NCI-H774 (cell line): Measurements from ENCODE around the gene POSTN.
"Not testable (repeated sequence)": the region's sequence is repeated elsewhere in the genome, so short reads cannot be mapped to it uniquely, and the experiment has no call there.

Source experiments
- DNase-seq: peaks from one replicate; lab custom pipeline; 2025; lab: John Stamatoyannopoulos, UW

The POSTN gene

DNA sequence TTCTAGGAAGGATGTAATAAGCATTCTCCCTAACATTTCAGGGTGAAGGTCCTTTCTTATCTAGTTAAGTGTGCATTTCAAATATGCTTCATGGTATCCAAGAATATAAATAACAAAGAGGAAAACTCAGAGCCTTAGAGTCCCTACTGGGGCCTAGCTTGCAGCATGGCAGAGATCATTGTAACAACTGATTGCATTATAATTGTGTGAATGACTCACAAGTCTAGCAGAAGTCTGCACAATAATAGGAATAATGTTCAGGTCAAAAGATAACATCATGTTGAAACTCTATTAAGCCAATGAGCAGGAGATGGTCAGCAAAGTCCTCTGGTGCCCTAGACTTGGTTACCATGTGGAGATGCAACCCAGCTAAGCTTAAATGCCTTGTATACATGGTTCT lies 3.4 kb downstream of the POSTN start:
- no peak for DNase-seq

DNA sequence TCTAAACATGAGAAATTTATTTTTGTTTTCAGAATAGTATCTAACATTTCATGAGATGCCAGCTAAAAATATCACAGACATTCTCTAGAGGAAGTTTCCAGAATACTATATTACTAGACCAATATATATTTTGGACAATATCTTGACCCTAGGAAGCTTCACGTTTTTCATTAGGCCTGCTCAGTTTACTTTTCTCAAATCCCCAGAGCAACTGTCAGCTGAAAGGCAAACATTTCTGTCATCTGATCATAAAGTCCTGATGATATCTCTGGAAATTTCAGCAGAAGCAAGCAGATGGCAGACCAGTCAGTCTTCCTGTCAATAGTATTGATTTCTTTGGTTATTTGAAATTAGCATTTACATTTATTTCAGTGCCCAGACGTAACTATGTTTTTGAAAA lies 4.0 kb downstream of the POSTN start:
- no peak for DNase-seq

DNA sequence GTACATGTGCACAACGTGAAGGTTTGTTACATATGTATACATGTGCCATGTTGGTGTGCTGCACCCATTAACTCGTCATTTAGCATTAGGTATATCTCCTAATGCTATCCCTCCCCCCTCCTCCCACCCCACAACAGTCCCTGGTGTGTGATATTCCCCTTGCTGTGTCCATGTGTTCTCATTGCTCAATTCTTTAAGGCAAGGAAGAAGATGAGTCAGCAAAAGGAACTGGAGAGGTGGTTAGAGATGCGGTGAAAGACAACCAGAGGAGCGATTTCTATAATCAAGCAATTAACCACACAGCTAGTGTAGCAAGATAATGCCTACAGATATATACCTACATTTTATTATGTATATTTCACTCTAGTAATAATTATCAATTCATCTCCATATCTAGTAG lies 9.2 kb downstream of the POSTN start:
- not testable (repeated sequence) for DNase-seq

DNA sequence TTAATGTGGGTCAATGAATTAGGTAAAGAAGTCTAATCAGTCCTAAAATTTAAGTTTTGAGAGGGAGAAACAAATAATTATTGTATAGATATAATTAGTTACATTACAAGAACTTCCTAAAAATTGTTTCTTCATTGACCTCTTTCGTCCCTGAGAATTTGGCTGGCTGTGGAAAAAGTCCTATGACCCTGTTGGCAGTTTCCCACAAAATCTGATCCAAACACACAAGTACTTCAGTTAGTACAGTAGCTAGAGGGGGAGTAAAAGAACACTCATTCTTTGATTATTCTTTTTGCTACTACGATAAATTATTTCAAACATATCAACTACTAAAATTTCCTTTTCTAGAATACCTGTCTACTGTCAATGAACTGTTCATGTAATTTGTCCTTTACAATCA lies 11.3 kb downstream of the POSTN start:
- DNase-seq = no peak

DNA sequence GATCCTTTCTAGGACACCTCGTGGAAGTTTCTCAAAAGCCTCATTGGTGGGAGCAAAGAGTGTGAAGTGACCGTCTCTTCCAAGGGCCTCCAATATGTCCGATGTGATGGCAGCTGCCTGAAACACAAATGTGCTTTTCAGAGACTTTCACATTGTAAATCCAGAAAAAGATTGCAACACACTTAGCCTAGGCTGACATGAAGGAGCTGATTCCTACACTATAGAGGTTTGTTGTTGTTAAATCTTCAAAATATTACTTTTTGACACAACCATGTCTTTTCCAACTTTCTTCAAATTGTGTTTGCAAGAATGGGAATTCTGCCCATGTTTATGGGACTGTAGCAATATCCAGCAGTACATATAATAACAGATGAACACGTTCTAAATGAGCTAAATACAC lies 12.4 kb downstream of the POSTN start:
- DNase-seq = no peak

DNA sequence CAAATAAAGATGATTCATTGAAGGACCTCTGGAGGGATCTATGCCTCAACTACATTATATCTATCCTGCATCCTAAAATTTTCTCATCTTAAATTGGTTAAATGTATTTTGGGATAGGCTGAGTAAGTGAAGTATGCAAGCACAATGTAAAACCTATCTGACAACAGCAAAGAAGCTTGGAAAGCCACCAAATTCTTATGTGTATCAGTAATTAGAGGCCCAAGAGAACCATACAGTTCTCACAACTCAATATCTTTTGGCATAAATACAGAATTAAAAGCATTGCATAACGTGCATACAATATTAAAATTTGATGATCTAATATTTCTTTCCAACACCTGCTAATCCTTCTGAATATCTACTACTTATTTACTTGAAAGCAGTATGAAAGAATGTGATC lies 13.0 kb downstream of the POSTN start:
- DNase-seq = no peak

DNA sequence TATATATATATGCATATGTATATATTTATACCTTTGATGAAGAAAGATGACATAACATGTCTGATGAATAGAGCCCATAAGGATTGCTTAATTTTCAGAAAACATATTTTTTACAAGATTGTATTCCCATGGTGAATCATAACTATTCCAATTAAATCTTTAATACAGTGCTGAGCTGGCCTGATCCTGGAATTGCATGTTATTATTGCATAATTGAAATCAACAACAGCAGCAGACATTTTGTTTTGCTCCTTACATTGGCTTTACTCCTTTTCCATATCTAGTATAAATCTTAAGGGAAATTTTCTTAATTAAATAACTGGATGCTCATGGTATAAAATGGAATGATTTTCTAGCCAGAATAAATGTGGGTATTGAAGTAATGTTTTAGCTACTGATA lies 22.0 kb downstream of the POSTN start:
- DNase-seq = no peak

DNA sequence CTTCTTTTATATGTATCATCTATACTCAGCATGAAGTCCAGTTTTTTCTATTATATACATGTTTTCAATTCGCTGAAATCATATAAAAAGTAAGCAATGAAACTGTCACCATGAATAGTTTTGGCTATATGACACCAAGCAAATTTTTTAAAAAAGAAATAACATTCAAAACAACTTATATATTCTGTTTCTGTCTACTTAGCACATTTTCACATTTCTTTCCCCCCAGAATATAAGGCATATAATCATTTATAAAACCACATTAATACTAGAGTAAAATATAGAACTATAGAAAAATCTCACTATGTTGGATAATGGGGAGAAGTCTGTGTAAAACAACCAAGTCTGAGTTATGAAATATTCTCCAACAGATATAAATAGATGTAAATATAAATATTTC lies 33.1 kb downstream of the POSTN start:
- no peak for DNase-seq

DNA sequence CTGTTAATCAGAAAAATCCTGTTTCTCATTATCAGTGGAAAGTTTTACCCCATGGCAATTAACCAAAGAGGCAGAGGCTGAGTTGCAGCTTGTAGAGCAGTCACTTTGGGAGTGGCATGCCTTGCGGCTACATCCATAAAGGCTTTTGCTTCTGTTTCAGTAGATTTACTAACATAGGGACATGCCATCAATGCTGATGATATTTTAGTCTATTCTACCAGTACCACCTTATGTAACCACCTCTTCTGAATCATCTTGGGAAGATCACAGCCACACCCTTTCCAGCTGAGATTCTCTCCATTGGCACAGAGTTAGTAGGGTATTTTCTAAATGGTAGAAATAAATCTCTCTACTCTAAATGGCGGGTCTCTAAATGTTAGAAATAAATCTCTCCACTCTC lies 37.5 kb downstream of the POSTN start:
- no peak for DNase-seq

DNA sequence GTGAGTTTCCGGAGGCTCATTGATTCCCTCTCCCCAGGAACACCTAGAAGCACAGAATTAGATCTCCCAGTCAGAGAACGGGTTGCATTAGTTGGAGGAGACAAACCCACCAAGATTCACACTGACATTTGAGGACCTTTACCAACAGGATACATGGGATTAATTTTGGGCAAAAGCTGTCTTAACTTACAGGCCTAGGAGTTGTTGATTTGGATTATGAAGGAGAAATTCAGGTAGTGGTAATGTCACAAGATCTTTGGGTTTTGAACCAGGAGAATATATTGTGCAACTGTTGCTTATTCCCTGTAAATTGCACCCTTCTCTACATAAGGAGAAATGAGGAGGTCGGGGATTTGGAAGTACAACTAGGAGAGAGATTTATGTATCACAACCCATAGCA lies 38.0 kb downstream of the POSTN start:
- no peak for DNase-seq

DNA sequence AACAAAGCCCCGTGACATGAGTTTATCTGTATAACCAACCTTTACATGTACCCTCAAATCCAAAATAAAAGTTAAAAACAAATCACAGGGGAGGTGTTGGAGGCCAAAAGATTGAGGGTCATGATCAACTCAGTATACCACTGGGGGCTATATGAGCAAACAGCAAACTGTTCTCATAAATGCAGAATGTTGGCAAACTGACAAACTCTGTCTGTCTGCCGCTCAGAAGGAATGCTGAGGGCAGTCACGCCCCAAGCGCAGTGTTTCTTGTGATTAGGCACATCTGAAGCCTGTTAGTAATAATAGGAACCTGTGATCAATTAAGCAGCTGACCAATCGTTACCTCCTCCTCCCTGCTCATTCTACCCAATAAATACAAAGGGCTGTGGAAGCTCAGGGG lies 39.8 kb downstream of the POSTN start:
- DNase-seq = not testable (repeated sequence)

DNA sequence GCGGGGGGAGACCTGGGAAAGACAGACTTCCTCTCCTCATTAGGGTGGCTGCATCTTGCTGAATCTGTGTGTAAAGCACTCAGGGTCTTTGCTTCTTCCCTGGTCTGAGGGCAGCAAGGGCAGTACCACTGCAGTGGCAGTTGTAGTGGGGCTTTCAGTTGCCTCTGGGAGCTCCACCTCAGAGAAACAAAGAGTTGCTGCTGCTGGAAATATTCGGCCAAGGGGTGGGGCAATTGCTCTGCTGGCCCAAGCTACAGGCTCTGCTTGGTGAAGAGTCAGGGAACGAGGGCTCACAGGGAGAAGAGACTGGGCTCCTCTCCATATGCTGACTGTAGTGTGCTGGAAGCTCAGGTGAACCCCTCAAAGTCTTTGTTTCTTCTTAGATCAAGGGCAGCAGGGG lies 52.5 kb downstream of the POSTN start:
- DNase-seq = no peak

DNA sequence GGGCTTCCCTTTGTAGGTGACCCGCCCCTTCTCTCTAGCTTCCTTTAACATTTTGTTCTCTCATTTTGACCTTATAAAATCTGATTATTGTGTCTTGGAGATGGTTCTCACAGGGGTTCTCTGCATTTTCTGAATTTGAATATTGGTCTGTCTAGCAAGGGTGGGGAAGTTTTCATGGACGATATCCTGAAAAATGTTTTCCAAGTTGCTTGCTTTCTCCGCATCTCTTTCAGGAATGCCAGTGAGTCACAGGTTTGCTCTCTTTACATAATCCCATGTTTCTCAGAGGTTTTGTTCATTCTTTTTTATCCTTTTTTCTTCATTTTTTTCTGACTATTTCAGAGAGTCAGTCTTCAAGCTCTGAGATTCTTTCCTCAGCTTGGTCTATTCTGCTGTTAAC lies 53.6 kb downstream of the POSTN start:
- DNase-seq = no peak

DNA sequence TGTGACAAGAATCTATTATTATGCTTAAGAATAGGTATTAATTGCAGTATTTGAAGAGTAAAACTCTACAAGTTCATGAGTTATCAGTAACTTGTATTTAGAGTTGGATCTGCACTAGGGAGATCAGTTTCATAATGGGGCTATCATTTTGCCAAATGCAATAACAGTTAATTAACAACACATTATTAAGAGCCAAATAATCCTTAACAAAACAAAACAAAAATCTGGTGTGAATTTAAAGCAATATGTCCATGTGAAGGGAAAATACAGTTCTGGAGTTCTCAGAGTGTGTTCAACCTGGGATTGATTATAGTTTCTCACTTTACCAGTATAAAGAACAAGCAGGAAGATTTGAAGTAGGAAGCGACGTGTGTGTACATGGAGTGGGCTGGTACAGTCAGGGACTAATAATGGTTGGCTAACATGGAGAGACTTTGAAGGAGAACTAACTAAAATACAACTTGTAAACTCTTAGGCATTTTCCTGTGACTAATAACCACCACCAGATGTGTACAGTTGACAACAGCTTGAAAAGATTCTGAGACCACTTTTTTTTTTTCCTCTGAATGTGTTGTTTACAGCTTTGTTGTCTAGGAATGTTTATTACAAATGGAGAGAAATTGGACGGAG lies 58.5 kb downstream of the POSTN start:
- no peak for DNase-seq

DNA sequence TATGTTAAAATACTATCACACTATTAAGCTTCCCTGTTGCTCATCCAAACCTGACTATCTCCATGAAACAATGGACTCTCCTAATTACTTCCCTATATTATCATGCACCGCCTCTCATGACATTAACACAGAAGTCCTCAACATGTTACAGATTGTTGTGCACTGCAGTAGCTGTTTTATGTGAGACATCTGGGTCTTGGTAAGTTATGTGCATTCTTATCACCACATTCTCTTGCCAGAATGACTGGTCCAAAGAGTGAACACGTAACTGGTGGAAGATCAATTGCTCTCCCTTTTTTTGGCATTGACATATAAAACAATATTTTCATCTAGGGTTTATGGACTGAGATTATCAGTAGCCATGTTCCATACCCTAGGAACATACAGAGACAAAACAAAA lies 59.4 kb downstream of the POSTN start:
- no peak for DNase-seq

DNA sequence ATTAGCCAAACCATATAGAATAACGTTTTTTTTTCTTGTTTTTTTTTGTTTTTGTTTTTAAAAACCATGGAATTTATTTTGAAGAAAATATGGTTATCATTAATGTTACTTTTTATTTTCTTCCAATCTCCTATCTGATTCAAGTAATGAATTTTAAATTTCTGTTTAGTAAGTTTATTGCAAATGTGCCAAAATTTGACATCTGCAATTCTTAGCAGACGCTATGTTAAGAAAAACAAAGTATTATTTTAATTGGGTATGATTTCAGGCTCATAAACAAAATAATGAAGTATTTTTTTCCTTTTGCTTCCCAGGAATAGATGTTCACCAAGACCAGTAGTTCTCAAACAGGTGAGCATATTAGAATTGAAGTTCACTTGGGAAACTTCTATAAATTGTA lies 63.1 kb downstream of the POSTN start:
- DNase-seq = no peak

DNA sequence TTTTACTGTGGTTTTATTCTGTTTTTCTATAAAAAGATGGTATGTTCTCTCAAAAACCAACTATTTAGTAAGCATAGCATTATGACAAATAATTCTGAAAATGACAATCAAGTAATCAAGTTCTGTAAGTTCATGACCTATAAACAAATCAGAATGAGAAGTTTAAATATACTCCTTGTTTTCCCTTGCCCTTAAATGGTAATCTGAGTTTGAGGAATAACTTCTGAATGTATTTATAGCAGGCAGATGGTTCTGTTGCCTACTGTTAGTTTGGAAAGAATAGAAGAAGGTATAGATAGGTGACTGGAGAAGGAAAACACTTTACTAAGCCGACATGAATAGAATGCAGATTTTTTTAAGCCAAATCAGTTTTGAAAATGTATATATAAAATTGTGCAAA lies 63.9 kb downstream of the POSTN start:
- DNase-seq = no peak

DNA sequence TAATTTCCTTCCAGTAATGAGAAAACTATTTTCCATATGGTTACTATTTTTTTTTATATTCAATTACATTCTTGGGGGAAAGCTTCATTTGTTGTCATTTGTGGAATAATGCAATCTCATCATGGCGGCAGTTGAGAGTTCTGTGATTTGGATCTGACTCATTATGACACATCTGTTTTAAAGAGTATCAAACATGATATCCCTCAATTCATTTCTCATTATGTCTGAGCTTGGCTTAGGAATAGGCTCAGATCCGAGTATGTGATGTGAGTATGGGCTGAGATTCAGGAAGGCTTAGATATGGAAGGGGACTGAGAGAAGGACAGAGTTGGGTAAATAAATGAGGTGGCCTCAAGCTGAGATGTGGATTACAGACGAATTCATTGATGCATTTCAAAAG lies 64.4 kb downstream of the POSTN start:
- no peak for DNase-seq

DNA sequence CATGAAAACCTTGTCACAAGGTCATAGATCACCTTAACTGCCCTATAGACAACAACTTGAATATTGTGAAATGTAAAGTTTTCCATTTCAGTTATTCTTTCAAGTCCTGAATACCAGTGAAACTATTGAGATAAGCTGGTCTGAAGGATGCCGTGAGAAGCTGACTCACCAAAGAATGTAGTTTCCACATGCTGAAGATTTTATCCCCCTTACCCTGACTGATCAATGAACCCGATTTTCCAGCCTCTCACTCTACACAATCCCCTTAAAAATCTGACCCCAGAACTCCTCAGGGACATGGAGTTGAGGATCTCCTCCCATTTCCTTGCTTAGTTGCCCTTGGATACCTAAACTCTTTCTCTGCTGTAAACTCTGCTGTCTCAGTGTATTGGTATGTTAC lies 67.5 kb downstream of the POSTN start:
- DNase-seq = no peak

DNA sequence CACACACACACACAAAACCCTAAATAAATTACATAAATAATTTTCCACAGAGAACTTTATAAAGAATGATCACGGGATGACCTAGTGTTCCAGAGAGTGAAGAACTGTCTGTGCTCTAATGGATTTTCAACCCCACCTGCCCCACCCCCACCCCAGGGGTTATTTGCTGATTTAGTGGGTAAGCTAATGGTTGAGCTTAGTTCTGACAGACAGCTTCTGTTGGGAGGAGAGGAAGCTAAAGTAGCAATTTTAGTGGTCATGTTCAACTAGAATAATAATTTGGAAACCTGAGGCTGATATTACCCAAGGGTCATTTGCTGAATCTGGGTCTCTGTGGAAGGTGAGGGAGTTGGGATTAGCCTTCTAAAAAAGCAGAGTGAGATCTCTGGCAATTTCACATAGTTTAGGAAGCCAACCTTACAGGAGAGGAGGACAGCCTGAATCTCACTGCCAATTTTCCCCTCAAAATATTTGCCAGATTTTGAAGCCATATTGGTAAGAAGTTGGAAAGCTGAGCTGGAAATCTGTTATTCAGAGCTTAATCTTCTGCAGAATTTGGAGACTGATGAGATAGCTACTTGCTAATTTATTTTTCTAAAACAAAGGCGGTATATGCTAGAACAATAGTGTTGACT lies 68.7 kb downstream of the POSTN start:
- DNase-seq = no peak

DNA sequence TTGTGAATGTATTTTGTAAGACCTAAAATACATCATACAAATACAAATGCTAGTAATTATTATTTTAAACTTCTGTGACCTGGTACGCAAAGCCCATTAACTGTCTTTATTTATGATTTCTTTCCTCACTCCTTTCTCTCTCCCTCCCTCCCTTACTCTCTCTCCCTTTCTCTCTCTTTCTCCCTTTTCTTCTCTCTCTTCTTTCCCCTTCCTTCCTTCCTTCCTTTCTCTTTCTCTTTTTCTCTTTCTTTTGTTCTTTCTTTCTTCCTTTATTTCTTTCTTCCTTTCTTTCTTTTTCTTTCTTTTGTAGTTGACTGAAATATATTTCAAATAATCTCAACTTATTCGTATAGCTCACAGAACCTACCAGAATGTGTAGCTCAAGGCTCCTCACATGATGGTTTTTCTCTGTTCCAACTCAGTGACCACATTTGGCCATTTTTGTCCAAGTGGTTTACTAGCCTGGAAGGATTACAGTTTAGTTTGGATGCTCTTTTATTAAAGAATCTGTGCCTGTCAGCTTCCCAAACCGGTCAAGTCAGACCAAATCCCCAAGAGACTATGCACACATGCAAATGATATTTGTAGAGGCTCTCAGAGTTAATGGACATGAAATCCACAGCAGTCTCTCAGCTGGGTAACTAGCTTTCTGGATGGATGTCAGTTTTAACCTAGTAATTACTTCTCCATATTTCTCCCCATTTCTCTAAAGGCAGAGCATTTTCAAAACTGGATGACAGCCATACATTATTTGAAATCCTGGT lies 71.7 kb downstream of the POSTN start:
- no peak for DNase-seq

DNA sequence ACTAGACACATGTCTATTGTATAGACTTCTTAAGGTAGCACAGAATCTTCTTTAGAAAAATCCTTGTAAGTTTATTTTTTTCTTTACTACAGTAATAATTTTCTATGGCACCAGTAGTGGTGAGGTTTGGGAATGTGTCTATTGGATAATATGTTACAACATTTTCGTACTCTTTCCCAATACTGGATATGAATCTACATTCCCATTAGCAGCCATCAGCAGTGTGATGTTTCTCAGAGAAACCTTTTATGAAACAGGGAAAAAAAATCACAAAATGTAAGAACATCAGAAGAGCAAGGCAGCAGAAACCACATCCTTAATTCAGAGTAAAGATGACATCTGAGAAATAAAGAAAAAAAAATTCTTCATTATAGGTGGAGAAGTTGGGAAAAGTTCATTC lies 83.3 kb downstream of the POSTN start:
- DNase-seq = no peak
